Gastrocnemius medialis (tissue), 4 donors: ENCODE measurements around the gene AMZ1.

ENCODE experiments used
- POLR2A ChIP-seq, 2 donors: fragments of 450-650 bp; IDR thresholded peaks; one replicate each; pipeline ENCODE4 v1.6.1; 2017; ENCODE audit warnings: antibody characterized with exemption in 2 of 2, mild to moderate bottlenecking in 2 of 2, moderate library complexity in 2 of 2
- TF ChIP-seq, protein P1 (sequence below), 5 experiments: fragments of 450-650 bp in 3 of 5; fragments of 200-600 bp in 2 of 5; sonication (generic) in 2 of 5; IDR thresholded peaks in 4 of 5; conservative IDR thresholded peaks in 1 of 5; 1 replicate in 4 of 5; 2 replicates in 1 of 5; pipeline ENCODE4 v1.5.1; 2016 to 2019; ENCODE audit warnings: antibody characterized with exemption in 5 of 5, mild to moderate bottlenecking in 3 of 5, moderate library complexity in 3 of 5

- TF ChIP-seq, protein P1, sequence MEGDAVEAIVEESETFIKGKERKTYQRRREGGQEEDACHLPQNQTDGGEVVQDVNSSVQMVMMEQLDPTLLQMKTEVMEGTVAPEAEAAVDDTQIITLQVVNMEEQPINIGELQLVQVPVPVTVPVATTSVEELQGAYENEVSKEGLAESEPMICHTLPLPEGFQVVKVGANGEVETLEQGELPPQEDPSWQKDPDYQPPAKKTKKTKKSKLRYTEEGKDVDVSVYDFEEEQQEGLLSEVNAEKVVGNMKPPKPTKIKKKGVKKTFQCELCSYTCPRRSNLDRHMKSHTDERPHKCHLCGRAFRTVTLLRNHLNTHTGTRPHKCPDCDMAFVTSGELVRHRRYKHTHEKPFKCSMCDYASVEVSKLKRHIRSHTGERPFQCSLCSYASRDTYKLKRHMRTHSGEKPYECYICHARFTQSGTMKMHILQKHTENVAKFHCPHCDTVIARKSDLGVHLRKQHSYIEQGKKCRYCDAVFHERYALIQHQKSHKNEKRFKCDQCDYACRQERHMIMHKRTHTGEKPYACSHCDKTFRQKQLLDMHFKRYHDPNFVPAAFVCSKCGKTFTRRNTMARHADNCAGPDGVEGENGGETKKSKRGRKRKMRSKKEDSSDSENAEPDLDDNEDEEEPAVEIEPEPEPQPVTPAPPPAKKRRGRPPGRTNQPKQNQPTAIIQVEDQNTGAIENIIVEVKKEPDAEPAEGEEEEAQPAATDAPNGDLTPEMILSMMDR (IDR thresholded peaks at IDR 0.05 in 4 of 5, conservative IDR thresholded peaks at IDR 0.05 in 1 of 5) = peak; percentile 64 to 84 (median 70)
- no peak for TF ChIP-seq POLR2A (IDR thresholded peaks at IDR 0.05)
Observed at GRCh38 chr7:2709553-2710285, 21.7 kb downstream of the AMZ1 start.
